Uterus (tissue), 2 donors: ENCODE data around the gene RRAS.

Experiments used
- CTCF ChIP-seq, 4 experiments: fragments of 200-600 bp in 2 of 4; fragments of 450-650 bp in 2 of 4; sonication (generic) in 2 of 4; IDR thresholded peaks; one replicate each; pipeline ENCODE4 v1.5.1; 2016 to 2019; ENCODE audit warnings: antibody characterized with exemption in 4 of 4, mild to moderate bottlenecking in 2 of 4, moderate library complexity in 1 of 4
- POLR2A ChIP-seq, 2 donors: fragments of 450-650 bp; IDR thresholded peaks; one replicate each; pipeline ENCODE4 v1.6.1; 2016; ENCODE audit warnings: antibody characterized with exemption in 2 of 2, mild to moderate bottlenecking in 1 of 2, moderate library complexity in 1 of 2

DNA sequence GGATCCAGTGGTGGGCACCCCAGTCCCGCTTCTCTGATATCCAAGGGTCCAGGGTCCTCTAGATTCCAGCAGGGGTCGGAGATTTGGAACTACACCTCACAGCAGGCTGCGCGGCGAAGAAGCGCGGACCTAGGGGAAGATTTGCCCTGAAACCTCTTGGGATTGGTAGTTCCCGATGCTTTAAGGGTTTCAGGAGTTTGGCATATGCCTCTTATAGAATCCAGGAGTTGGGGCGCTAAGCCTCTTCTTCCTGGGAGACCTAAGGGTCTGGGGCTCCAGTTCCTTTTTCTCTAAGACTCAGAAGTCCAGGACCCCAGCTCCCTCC, 26.1 kb upstream of the RRAS start:
- no peak for TF ChIP-seq CTCF (IDR thresholded peaks at IDR 0.05)
- no peak for TF ChIP-seq POLR2A (IDR thresholded peaks at IDR 0.05)
